RWPE1 (cell line): ENCODE results near the gene YPEL5.

Experiments used
- CTCF ChIA-PET: fragments of 350-600 bp; sonication (Branson Sonifier 250); formaldehyde crosslinking; extraction: SDS; loops from one replicate; lab custom pipeline; 2021; lab: Yijun Ruan, JAX
- POLR2A ChIA-PET: fragments of 400-600 bp; formaldehyde crosslinking; extraction: SDS; loops from one replicate; lab custom pipeline; 2020; ENCODE audit warnings: antibody characterized with exemption; ENCODE audit not compliant: low non-redundant PET; lab: Yijun Ruan, JAX
- DNase-seq: peaks from one replicate; pipeline ENCODE4 v3.0.0; 2012; ENCODE audit warnings: low spot score
- H3K27ac ChIP-seq: fragments of 450-650 bp; 2 replicates; pipeline ENCODE4 v1.5.1; 2017
- CTCF ChIP-seq: fragments of 450-650 bp; conservative IDR thresholded peaks from 2 replicates; pipeline ENCODE4 v1.5.1; 2017; ENCODE audit warnings: low read depth, mild to moderate bottlenecking

The YPEL5 gene

GRCh38 chr2:30152385-30152784 is 5.6 kb downstream of the YPEL5 start:
- no peak for DNase-seq
- CTCF ChIA-PET, result no interaction called here
- POLR2A ChIA-PET, result no interaction called here
- TF ChIP-seq CTCF, result no peak
- no peak overlapping the region for H3K27ac ChIP-seq

GRCh38 chr2:30155202-30155601 is 8.4 kb downstream of the YPEL5 start:
- CTCF ChIA-PET, result interaction anchor here (0.6 to 1.7 kb wide), 2 partner anchors 10 to 17 kb away, joined by 3 to 8 read pairs; no protein-coding TSS in a partner anchor
- DNase-seq, result no peak
- POLR2A ChIA-PET, result no interaction called here
- H3K27ac ChIP-seq, result no peak overlapping the region
- no peak for TF ChIP-seq CTCF

- DNase-seq, result no peak
- no peak overlapping the region for H3K27ac ChIP-seq
- POLR2A ChIA-PET, result no interaction called here
- TF ChIP-seq CTCF, result no peak
- CTCF ChIA-PET, result interaction anchor here (0.6 to 1.7 kb wide), 2 partner anchors 9 to 18 kb away, joined by 3 to 8 read pairs; no protein-coding TSS in a partner anchor
These were observed 9.3 kb downstream of the YPEL5 start for GRCh38 chr2:30155889-30156658.

- TF ChIP-seq CTCF, result no peak
- POLR2A ChIA-PET, result no interaction called here
- no peak for DNase-seq
- no peak overlapping the region for H3K27ac ChIP-seq
- CTCF ChIA-PET, result no interaction called here
These were observed 10.8 kb downstream of the YPEL5 start for GRCh38 chr2:30157616-30158015.

- TF ChIP-seq CTCF, result no peak
- H3K27ac ChIP-seq, result no peak overlapping the region
- ChIA-PET CTCF (interaction anchor here (0.6 kb wide), 2 partner anchors 69 to 550 kb away, joined by 3 to 4 read pairs; no protein-coding TSS in a partner anchor), POLR2A (no interaction called here)
- no peak for DNase-seq
These were observed 13.0 kb downstream of the YPEL5 start for GRCh38 chr2:30159766-30160165.

GRCh38 chr2:30161929-30162706 is 15.3 kb downstream of the YPEL5 start:
- no peak overlapping the region for H3K27ac ChIP-seq
- POLR2A ChIA-PET, result no interaction called here
- CTCF ChIA-PET, result interaction anchor here (0.8 kb wide), 1 partner anchor 549 kb away, joined by 3 read pairs; no protein-coding TSS in a partner anchor
- TF ChIP-seq CTCF, result no peak
- no peak for DNase-seq
